Stimulated activated memory B cell treated with anti-CD40 and anti-IgM and Interleukin-4, amounts not matched to agents 10 μg/mL and 1 μg/mL and 100 μg/mL, for 72 hours (primary cell): ENCODE data around the gene CTNNBL1.
"Not testable (repeated sequence)": the region's sequence is repeated elsewhere in the genome, so short reads cannot be mapped to it uniquely, and the experiment has no call there.

Source experiments
- ATAC-seq: fragments of 150-1000 bp; cut with Tn5 transposase; 2 replicates; pipeline ENCODE4 v1.10.0; 2021
- H3K27ac Mint-ChIP-seq: one replicate; pipeline ENCODE4 v1.8.0; 2022; ENCODE audit warnings: mild to moderate bottlenecking, mixed read lengths
- H3K27me3 Mint-ChIP-seq: one replicate; pipeline ENCODE4 v1.8.0; 2022; ENCODE audit warnings: mixed read lengths
- H3K36me3 Mint-ChIP-seq: one replicate; pipeline ENCODE4 v1.8.0; 2022; ENCODE audit warnings: mixed read lengths
- H3K4me1 Mint-ChIP-seq: one replicate; pipeline ENCODE4 v1.8.0; 2022; ENCODE audit warnings: mixed read lengths
- H3K4me3 Mint-ChIP-seq: one replicate; pipeline ENCODE4 v1.8.0; 2022; ENCODE audit warnings: mild to moderate bottlenecking, moderate library complexity, mixed read lengths
- H3K9me3 Mint-ChIP-seq: one replicate; pipeline ENCODE4 v1.8.0; 2022; ENCODE audit warnings: mixed read lengths

Gene CTNNBL1

DNA sequence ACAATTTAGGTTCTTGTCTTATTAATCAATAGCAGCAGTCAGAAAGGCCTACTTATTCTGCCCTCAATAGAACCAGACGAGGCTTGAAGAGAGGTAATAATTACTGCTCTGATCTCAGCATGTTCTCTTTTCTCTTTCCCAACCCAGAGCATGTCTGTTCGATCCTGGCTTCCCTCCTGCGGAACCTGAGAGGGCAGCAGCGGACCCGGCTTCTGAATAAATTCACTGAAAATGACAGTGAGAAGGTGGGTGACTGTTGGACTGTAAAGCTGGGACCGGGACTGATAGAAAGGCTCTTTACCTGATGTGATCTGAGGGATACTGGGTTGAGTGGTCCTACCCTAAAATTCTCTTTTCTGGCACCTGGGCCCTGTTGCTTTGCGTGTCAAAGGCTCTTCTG, 146.1 kb downstream of the CTNNBL1 start:
- no peak for ATAC-seq
- H3K4me1 Mint-ChIP-seq = peaks cover 20% of the 10 kb centered on the region
- H3K36me3 Mint-ChIP-seq = peaks cover 65% of the 10 kb centered on the region
- no peak overlapping the region for H3K27ac Mint-ChIP-seq
- no peaks in the 10 kb centered on the region for H3K9me3 Mint-ChIP-seq
- no peak overlapping the region for H3K4me3 Mint-ChIP-seq
- no peaks in the 10 kb centered on the region for H3K27me3 Mint-ChIP-seq

DNA sequence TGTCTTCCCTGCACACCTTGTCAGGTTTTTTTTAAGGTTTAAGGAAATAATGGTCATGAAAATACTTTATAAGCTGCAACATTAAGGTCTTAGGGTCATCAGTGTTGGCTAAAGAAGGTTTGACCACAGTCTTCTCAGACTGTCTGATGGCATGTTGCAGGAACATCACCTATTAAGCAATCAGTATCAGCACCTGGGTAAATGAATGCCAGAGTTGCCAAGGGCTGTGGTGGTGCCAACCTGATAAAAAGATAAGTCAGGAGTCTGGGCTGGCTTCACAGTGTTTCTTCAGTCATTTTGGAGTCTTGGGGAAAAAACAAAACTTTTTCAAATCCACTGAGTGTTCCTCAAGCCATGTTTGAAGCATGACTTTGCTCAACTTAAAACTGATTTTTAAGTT, 147.6 kb downstream of the CTNNBL1 start:
- Mint-ChIP-seq H3K9me3 (no peaks in the 10 kb centered on the region), H3K27me3 (no peaks in the 10 kb centered on the region), H3K36me3 (peaks cover 70% of the 10 kb centered on the region), H3K4me1 (peaks cover 16% of the 10 kb centered on the region), H3K4me3 (no peak overlapping the region), H3K27ac (no peak overlapping the region)
- ATAC-seq = no peak

DNA sequence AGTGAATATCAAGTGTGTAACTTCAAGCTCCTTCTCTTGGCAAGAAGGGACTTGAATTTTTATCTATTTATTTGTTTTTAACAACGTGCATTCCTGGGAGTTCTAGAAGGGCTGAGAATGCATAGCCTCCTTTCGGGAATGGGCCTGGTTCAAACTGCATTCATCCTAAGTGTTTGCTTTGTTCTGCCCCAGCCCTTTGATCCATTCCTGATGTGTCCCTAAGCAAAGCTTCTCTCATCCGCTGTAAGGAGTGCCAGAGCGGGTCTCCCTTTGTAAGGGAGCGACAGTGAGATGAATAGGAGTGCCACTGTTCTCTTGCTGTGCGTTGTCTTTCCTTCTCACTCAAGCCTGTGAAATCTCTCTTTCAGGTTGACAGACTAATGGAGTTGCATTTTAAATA, 148.1 kb downstream of the CTNNBL1 start:
- peaks cover 70% of the 10 kb centered on the region for H3K36me3 Mint-ChIP-seq

DNA sequence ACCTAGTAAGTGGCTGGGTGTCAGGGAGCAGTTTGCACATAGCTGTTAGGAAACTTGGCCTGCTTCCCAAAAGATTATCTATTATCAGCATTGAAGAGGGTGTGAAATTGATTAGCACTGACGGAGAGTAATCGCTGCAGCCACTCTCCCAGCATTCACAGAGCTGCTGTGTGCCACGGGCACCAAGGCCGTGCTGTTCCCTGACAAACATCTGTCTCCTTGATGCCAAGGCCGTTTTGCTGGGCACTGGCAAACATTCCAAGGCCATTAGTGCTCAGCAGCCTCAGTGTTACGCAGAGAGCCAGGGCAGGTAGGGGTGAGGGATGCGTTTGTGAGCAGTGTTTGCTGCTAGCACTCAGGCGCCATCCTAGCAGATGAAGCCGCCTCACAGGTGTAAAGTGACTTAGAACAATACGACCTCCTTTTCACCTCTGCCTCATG, 151.4 kb downstream of the CTNNBL1 start:
- no peak for ATAC-seq
- Mint-ChIP-seq H3K9me3 (no peaks in the 10 kb centered on the region), H3K4me3 (no peak overlapping the region), H3K4me1 (no peaks in the 10 kb centered on the region), H3K36me3 (peaks cover 79% of the 10 kb centered on the region), H3K27ac (no peak overlapping the region), H3K27me3 (no peaks in the 10 kb centered on the region)

More for the DNA sequence above, 148.1 kb downstream of the CTNNBL1 start:
- no peak for ATAC-seq
- Mint-ChIP-seq H3K4me3 (no peak overlapping the region), H3K27me3 (no peaks in the 10 kb centered on the region), H3K4me1 (peaks cover 12% of the 10 kb centered on the region), H3K9me3 (no peaks in the 10 kb centered on the region), H3K27ac (peak overlapping the region; percentile 45)

DNA sequence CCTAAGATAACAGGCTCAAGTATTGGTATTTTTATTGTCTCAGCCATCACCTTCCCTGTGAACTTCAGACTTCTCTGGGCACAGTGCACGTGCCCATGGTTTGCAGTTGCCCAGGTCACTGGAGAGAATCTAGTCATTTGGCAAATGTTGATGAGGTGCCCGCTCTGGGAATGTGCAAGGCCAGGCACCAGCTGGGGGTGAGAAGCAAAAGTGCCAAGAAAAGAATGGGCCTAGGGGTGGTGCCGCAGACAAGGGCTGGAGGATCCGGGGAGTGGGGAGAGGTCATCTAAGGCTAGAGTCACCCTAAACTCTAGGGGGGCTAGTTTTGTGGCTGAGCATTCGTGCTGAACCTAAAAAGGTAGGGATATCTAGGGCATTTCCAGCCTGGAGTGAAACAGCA, 152.0 kb downstream of the CTNNBL1 start:
- H3K27me3 Mint-ChIP-seq = no peaks in the 10 kb centered on the region
- H3K27ac Mint-ChIP-seq = no peak overlapping the region
- no peaks in the 10 kb centered on the region for H3K4me1 Mint-ChIP-seq
- no peak for ATAC-seq
- H3K9me3 Mint-ChIP-seq = no peaks in the 10 kb centered on the region
- H3K36me3 Mint-ChIP-seq = peaks cover 79% of the 10 kb centered on the region
- H3K4me3 Mint-ChIP-seq = no peak overlapping the region

DNA sequence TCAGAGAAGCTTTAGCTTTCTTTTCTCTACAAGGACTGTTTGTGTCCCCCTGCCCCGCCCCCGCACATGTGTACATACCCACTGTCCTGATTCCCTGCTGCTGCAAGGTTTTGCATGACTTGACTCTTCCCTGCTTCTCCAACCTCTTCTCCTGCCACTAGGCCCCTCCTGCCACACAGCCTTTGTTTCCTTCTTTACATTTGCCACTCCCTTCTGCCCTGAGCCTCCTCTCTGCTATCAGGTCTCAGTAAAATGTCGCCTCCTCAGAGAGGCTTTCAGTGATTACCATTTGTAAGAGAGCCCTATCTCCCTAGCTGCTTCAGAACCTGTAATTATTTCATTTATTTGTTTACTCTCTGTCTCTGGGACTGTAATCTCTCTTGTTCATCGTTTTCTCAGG, 152.7 kb downstream of the CTNNBL1 start:
- no peaks in the 10 kb centered on the region for H3K9me3 Mint-ChIP-seq
- ATAC-seq = no peak
- H3K27me3 Mint-ChIP-seq = no peaks in the 10 kb centered on the region
- H3K36me3 Mint-ChIP-seq = peaks cover 76% of the 10 kb centered on the region
- no peak overlapping the region for H3K4me3 Mint-ChIP-seq
- no peaks in the 10 kb centered on the region for H3K4me1 Mint-ChIP-seq
- H3K27ac Mint-ChIP-seq = no peak overlapping the region

DNA sequence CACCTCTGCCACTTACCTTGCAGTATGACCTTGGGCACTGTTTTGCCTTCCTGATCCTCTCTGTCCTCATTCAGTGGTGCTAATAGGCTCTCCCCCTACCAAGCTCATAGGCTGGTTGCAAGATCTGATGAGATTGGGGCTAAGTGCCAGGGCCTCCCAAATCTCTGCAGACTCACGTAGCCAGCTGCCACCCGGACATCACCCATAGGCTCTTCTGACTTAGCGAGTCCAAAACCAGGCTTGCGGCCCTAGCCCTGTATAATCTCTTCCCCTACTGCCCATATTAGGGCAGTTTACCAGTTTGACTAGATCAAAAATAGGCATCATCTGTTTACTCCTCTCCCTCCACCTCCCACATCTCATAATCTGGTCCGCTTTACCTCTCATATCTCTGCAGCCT, 154.9 kb downstream of the CTNNBL1 start:
- Mint-ChIP-seq H3K4me1 (peaks cover 3% of the 10 kb centered on the region), H3K9me3 (no peaks in the 10 kb centered on the region), H3K27ac (no peak overlapping the region), H3K4me3 (no peak overlapping the region), H3K36me3 (peaks cover 57% of the 10 kb centered on the region), H3K27me3 (no peaks in the 10 kb centered on the region)
- no peak for ATAC-seq

DNA sequence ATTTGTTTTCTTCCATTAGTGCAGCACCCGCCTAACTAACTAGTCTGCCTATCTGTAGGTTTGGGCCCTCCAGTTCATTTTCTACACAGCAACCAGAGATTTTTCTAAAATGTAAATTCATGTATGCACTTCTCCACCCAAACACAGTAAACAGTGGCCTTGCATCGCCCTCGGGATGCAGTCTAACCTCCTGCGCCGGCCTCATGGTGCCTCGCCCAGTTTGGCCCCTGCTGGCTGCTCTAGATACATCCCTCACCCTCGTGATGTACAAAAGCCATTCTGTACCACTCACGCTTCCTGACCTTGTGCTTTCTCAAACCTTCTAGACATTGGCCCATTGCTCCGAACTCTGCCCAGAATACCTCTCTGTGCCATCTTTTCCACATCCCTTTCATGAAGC, 155.3 kb downstream of the CTNNBL1 start:
- H3K9me3 Mint-ChIP-seq = no peaks in the 10 kb centered on the region
- H3K36me3 Mint-ChIP-seq = peaks cover 57% of the 10 kb centered on the region
- H3K4me1 Mint-ChIP-seq = peaks cover 8% of the 10 kb centered on the region
- no peak for ATAC-seq
- no peaks in the 10 kb centered on the region for H3K27me3 Mint-ChIP-seq
- H3K4me3 Mint-ChIP-seq = no peak overlapping the region
- H3K27ac Mint-ChIP-seq = no peak overlapping the region

DNA sequence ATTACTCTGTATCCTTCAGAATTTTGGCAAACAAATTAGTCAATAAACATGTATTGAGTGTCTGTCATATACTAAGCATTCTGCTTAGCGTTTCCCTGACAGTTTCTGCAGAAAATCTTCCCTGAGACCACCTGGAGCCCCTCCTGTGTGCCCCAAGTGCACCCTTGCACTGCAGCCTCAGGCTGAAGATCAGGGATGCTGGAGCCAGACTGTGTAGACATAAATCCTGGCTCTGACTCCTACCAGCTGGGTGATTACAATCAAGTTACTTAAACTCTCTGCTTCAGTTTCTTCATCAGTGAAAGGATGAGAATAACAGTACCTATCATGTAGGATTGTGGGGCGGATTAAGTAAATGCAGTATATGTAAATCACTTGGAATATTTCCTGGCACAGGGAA, 155.7 kb downstream of the CTNNBL1 start:
- Mint-ChIP-seq H3K27me3 (no peaks in the 10 kb centered on the region), H3K4me3 (no peak overlapping the region), H3K9me3 (no peaks in the 10 kb centered on the region), H3K4me1 (peaks cover 10% of the 10 kb centered on the region), H3K36me3 (peaks cover 61% of the 10 kb centered on the region), H3K27ac (no peak overlapping the region)
- ATAC-seq = no peak

DNA sequence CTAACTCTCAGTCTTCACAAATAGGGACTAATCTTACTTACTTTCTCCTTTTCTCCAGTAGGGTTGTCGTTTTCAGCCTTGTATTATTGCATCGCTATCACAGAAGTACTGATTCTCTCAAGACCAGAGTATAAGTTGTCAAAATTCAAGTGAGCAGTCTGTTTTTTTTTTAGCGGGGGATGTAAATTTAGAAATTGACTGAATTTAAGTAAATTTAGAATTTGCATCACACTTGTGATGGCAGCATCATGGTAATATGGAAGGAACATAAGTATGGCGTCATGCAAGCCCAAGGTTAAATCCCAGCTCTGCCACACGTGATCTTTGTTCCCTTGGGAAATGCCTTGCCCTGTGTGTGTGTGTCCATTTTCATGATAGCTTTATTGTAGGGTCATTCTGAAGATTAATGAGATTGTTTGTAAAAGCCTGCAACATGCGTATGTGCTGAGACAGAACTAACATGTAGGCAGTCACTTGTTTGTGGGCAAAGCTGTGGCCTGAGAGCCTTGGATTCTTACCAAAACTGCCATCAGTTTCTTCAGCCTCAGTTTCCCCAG, 156.3 kb downstream of the CTNNBL1 start:
- peaks cover 10% of the 10 kb centered on the region for H3K4me1 Mint-ChIP-seq
- no peak overlapping the region for H3K27ac Mint-ChIP-seq
- no peaks in the 10 kb centered on the region for H3K27me3 Mint-ChIP-seq

DNA sequence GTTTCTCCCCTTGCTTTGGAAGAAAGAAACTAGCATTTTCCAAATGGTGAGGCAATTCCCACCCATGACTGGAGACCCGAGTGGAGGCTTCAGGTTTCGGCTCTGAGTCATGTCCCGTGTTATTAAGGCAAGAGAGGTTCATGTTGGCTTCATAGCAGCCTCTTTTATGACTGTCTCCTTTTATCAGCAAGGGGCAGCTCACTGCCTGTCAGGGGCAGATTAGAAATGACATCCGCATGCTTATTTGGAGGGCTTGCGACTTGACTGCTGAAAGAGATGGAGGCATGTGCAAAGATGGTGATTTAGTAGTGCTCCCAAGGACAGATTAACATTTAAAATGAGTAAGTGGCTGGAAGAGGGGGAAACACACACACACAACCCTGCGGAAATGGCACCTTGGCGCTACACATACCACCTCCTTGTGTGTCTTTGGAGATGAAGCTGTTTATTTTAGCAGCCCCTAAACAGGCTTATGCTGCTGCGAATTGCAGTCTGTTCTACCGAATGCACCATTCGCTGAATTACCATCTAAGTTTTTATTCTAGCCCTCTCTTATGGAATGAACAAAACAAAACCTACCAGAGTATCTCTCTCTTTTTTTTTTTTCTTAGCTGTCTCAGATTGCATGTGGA, 157.0 kb downstream of the CTNNBL1 start:
- Mint-ChIP-seq H3K4me1 (peaks cover 10% of the 10 kb centered on the region), H3K36me3 (peaks cover 69% of the 10 kb centered on the region), H3K27me3 (no peaks in the 10 kb centered on the region), H3K4me3 (no peak overlapping the region), H3K27ac (no peak overlapping the region), H3K9me3 (no peaks in the 10 kb centered on the region)
- no peak for ATAC-seq

More for the DNA sequence above, 156.3 kb downstream of the CTNNBL1 start:
- no peak overlapping the region for H3K4me3 Mint-ChIP-seq
- H3K36me3 Mint-ChIP-seq = peaks cover 65% of the 10 kb centered on the region
- H3K9me3 Mint-ChIP-seq = no peaks in the 10 kb centered on the region
- no peak for ATAC-seq

DNA sequence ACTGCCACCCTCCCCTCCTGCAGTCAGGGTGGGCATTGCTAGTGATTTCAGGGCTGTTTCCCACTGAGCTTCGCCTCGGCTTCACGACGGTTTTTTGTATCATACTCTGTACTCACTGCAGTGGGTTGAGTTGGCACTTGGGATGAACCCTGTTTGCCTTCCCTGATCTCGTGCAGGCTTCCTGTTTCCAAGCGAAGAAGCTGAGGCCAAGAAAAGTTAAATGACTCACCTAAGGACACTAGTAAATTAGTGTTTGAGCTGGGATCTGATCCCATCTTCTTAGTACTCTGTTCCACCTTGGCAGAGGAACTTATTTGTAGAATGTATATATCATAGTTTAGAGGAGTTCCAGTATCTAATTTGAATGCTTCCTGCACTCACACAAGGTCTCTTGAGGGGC, 158.8 kb downstream of the CTNNBL1 start:
- Mint-ChIP-seq H3K27ac (no peak overlapping the region), H3K27me3 (no peaks in the 10 kb centered on the region), H3K9me3 (no peaks in the 10 kb centered on the region), H3K4me1 (peaks cover 19% of the 10 kb centered on the region), H3K4me3 (no peak overlapping the region), H3K36me3 (peaks cover 63% of the 10 kb centered on the region)
- ATAC-seq = no peak

DNA sequence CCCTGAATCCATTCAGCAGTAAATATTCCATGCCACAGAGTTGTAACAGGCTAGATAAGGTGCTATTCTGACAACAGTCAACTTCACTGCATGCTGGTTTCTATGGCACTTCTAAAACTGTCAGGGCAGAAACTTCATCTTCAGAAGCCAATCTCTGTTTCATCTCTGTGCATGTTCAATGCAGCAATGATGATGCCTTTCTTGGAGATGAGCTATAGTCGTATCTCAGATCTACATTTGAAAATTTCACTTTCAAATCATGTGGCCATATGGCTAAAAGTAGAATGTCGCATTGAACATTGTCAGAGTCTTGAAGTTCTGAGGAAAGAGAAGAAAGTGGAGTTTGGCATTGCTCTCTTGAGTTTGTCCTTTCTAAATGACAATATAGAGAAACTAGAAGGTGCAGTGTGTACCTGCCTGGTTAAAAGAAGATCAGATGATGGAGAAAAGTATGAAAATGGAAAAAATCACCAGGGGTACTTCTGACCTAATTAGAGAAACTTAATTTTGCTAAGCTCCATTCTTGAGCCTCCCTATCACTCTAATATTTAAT, 160.1 kb downstream of the CTNNBL1 start:
- no peaks in the 10 kb centered on the region for H3K9me3 Mint-ChIP-seq
- H3K36me3 Mint-ChIP-seq = peaks cover 62% of the 10 kb centered on the region
- H3K4me1 Mint-ChIP-seq = peaks cover 19% of the 10 kb centered on the region
- peak; percentile 58 for ATAC-seq
- H3K27ac Mint-ChIP-seq = peak overlapping the region; percentile 77
- H3K27me3 Mint-ChIP-seq = no peaks in the 10 kb centered on the region
- H3K4me3 Mint-ChIP-seq = no peak overlapping the region

DNA sequence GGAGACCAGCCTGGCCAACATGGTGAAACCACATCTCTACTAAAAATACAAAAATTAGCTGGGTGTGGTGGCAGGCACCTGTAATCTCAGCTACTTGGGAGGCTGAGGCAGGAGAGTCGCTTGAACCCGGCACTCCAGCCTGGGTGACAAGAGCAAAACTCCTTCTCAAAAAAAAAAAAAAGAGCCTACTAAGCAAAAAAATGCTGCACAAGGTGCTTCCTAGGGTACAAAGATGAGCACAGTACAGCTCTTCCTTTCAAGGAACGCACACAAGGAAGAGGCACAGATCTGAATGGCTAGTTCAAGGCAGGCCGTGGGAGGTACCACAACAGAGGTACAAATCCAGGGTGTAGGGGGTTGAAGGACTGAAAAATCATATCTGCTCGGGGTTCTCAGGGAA, 162.2 kb downstream of the CTNNBL1 start:
- ATAC-seq, H3K27me3 Mint-ChIP-seq, H3K9me3 Mint-ChIP-seq, H3K4me3 Mint-ChIP-seq: not testable (repeated sequence)
- Mint-ChIP-seq H3K36me3 (peaks cover 54% of the 10 kb centered on the region), H3K4me1 (peaks cover 19% of the 10 kb centered on the region), H3K27ac (peak overlapping the region; percentile 31)

DNA sequence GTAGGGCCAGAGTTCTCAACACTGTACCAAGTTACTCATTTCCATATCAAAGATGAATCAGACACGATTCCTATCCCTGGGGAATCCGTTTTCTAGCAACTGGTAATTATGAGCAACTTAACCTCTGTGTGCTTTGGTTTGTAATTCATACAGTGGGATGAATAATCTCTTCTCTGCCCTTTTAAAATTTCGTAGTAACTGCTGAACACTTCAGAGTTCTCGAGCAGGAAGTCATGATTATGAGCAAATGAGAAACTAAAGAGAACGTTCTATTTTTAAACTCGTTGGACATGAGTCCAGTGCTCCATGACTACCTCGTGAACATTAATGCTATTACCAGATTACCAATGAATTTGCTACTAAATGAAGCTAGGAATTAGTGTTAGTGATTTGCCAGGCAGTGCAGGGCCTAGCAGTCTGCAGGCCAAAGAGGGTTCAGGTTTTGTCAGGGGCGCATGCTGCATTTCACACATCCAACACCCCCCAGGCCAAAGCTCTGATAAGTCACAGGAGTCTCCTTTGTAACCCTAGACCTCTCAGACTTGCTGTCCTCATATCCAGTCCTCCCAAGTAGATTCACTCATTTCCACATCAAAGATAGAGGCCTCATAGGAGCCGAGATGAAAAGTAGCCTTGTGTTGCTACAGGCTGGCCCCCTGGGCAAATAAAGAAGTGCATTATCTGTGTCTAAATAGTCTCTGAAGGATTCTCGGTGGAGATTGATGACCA, 163.3 kb downstream of the CTNNBL1 start:
- no peak for ATAC-seq
- peaks cover 64% of the 10 kb centered on the region for H3K36me3 Mint-ChIP-seq
- H3K4me3 Mint-ChIP-seq = no peak overlapping the region
- H3K27me3 Mint-ChIP-seq = no peaks in the 10 kb centered on the region
- H3K9me3 Mint-ChIP-seq = no peaks in the 10 kb centered on the region
- peaks cover 19% of the 10 kb centered on the region for H3K4me1 Mint-ChIP-seq
- peak overlapping the region; percentile 65 for H3K27ac Mint-ChIP-seq
